Measurements from ENCODE around the gene BCAS3. TPM values are rescaled to one million over a fixed set of nuclear protein-coding genes. Genes with fewer than 3 reads are reported as not detected.

The BCAS3 gene
- total RNA-seq, 1 donor from 2014 or later = 38.1 TPM

DNA sequence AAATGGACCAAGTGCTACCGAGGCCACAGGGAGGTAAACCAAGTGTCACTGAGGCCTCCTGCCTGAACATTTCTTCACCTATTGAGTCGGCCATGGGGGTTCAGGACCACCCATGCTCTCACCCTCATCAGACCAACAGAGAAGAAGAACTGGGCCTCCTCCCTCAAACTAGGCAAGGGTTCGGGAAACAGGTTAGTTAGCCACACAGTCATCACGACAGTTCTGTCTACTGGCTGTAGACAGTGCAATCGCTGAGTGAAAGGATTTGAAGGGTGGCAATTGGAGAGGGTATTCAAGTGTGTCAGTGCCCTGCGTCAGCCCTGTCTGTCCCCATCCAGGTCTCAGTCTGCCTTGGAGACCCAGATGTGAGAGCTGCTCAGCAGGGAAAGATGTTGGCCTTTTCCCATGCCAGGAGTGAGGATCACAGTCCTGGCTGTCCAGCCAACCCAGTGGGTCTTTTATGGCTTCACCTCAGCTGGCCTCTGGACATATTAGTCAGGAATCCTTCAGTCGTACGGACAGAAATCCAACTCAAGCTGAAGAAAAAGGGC lies 741.9 kb downstream of the BCAS3 start:
- H3K4me3 Mint-ChIP-seq (ENCODE audit: unreplicated experiment) = no peak overlapping the region
- H3K4me1 Mint-ChIP-seq (ENCODE audit: unreplicated experiment) = peaks cover 9% of the 10 kb centered on the region
- H3K27me3 Mint-ChIP-seq (ENCODE audit: unreplicated experiment) = peaks cover 13% of the 10 kb centered on the region
- no peaks in the 10 kb centered on the region for H3K9me3 Mint-ChIP-seq (ENCODE audit: unreplicated experiment)
- no peak overlapping the region for H3K27ac Mint-ChIP-seq (ENCODE audit: unreplicated experiment)
- TF ChIP-seq, protein P1, sequence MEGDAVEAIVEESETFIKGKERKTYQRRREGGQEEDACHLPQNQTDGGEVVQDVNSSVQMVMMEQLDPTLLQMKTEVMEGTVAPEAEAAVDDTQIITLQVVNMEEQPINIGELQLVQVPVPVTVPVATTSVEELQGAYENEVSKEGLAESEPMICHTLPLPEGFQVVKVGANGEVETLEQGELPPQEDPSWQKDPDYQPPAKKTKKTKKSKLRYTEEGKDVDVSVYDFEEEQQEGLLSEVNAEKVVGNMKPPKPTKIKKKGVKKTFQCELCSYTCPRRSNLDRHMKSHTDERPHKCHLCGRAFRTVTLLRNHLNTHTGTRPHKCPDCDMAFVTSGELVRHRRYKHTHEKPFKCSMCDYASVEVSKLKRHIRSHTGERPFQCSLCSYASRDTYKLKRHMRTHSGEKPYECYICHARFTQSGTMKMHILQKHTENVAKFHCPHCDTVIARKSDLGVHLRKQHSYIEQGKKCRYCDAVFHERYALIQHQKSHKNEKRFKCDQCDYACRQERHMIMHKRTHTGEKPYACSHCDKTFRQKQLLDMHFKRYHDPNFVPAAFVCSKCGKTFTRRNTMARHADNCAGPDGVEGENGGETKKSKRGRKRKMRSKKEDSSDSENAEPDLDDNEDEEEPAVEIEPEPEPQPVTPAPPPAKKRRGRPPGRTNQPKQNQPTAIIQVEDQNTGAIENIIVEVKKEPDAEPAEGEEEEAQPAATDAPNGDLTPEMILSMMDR (IDR thresholded peaks at IDR 0.05; ENCODE audit: unreplicated experiment) = no peak
- no peak for DNase-seq (ENCODE audit: low spot score)
- no peaks in the 10 kb centered on the region for H3K36me3 Mint-ChIP-seq (ENCODE audit: low read depth, unreplicated experiment)

DNA sequence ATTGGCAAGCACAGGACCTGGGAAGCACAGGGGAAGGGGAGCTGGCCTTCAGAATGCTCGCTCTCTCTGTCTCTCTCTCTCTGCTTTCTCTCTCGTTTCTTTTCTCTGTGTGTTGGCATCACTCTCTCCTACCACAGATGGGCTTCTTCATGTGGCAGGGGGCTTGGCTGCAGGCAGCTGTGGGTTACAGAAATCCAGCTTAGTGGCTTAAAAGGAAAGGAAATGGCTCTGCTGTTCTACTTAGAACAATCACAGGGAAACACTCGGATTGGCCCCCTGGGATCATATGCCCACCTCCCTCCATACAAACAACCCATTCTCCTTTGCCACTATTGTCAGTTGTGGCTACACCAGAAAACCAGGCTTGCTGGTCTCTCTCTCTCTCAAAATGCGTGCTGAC lies 742.4 kb downstream of the BCAS3 start:
- no peak overlapping the region for H3K27ac Mint-ChIP-seq (ENCODE audit: unreplicated experiment)
- TF ChIP-seq, protein P1 (IDR thresholded peaks at IDR 0.05; ENCODE audit: unreplicated experiment) = no peak
- H3K4me3 Mint-ChIP-seq (ENCODE audit: unreplicated experiment) = no peak overlapping the region
- no peaks in the 10 kb centered on the region for H3K36me3 Mint-ChIP-seq (ENCODE audit: low read depth, unreplicated experiment)
- peaks cover 13% of the 10 kb centered on the region for H3K27me3 Mint-ChIP-seq (ENCODE audit: unreplicated experiment)
- peaks cover 9% of the 10 kb centered on the region for H3K4me1 Mint-ChIP-seq (ENCODE audit: unreplicated experiment)
- H3K9me3 Mint-ChIP-seq (ENCODE audit: unreplicated experiment) = no peaks in the 10 kb centered on the region
- no peak for DNase-seq (ENCODE audit: low spot score)

DNA sequence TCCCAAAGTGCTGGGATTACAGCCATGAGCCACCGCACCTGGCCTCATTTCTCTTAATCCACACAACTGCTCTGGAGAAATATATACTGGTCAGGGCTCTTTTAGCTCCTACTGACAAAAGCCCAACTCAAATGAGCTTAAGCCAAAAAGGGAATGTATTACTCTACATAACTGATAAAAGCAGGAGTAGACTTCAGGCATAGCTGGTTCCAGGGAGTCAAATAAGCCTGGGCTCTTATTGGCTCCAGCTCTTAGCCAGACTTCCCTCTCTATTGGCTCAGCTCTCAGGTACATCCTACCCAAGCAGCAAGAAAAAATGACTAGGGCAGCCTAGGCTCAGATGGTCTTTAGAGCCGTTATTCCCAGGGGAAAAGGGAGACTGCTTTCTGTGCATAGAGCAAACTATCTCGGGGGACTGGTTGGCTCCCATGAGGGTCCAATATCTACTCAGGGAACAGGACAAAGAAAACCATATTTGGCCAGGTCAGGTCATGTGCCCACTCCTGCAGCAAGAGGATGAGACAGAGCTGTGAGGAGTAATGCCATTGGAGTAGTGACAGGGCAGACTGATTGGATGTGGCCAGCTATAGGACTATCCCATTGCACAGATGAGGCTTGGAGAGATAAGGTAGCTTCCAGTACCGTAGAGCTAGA lies 743.2 kb downstream of the BCAS3 start:
- Mint-ChIP-seq H3K27me3 (ENCODE audit: unreplicated experiment) (peaks cover 8% of the 10 kb centered on the region), H3K9me3 (ENCODE audit: unreplicated experiment) (no peaks in the 10 kb centered on the region), H3K27ac (ENCODE audit: unreplicated experiment) (no peak overlapping the region), H3K4me3 (ENCODE audit: unreplicated experiment) (no peak overlapping the region), H3K4me1 (ENCODE audit: unreplicated experiment) (peaks cover 9% of the 10 kb centered on the region), H3K36me3 (ENCODE audit: low read depth, unreplicated experiment) (no peaks in the 10 kb centered on the region)
- DNase-seq (ENCODE audit: low spot score) = no peak
- TF ChIP-seq, protein P1 (IDR thresholded peaks at IDR 0.05; ENCODE audit: unreplicated experiment) = no peak

DNA sequence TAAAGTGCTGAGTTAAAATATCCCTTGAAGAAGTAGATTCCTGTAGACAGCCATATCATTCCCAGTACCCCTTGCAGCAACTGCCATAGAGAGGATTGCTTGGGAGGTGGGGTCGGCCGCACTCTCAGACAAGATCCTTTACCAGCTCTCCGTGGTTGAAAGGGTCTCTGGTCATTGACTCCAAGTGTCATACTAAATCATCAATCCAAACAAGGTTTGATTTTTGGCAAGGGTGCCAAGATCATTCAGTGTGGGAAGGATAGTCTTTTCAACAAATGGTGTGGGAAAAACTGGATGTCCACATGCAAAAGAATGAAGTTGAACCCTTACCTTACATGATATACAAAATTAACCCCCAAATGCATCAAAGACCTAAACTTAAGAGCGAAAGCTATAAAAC lies 743.8 kb downstream of the BCAS3 start:
- Mint-ChIP-seq H3K4me1 (ENCODE audit: unreplicated experiment) (peaks cover 5% of the 10 kb centered on the region), H3K27ac (ENCODE audit: unreplicated experiment) (no peak overlapping the region), H3K27me3 (ENCODE audit: unreplicated experiment) (peaks cover 4% of the 10 kb centered on the region), H3K36me3 (ENCODE audit: low read depth, unreplicated experiment) (no peaks in the 10 kb centered on the region), H3K4me3 (ENCODE audit: unreplicated experiment) (no peak overlapping the region), H3K9me3 (ENCODE audit: unreplicated experiment) (no peaks in the 10 kb centered on the region)
- TF ChIP-seq, protein P1 (IDR thresholded peaks at IDR 0.05; ENCODE audit: unreplicated experiment) = no peak
- DNase-seq (ENCODE audit: low spot score) = no peak

DNA sequence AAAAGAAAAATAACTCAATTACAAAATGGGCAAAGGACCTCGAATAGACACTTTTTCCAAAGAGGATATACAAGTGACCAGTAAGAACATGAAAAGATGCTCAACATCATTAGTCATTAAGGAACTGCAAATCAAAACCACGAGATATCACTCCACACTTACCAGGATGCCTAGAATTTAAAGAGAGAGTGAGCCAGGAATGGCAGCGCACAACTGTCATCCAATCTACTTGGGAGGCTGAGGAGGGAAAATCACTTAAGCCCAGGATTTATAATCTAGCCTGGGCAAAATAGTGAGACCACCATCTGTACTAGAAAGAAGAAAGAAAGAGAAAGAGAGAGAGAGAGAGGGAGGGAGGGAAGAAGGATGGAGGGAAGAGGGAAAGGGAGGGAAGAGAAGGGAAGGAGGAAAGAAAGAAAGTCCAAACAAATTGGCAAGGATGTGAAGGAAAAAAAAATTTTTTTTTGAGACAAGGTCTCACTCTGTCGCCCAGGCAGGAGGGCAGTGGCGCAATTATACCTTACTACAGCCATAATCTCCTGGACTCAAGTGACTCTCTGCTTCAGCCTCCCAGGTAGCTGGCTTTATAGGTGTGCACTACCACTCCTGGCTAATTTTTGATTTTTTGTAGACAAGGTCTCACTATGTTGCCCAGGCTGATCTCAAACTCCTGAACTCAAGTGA lies 744.6 kb downstream of the BCAS3 start:
- Mint-ChIP-seq H3K4me3 (ENCODE audit: unreplicated experiment) (no peak overlapping the region), H3K36me3 (ENCODE audit: low read depth, unreplicated experiment) (no peaks in the 10 kb centered on the region), H3K9me3 (ENCODE audit: unreplicated experiment) (no peaks in the 10 kb centered on the region), H3K4me1 (ENCODE audit: unreplicated experiment) (peaks cover 5% of the 10 kb centered on the region), H3K27me3 (ENCODE audit: unreplicated experiment) (peaks cover 4% of the 10 kb centered on the region), H3K27ac (ENCODE audit: unreplicated experiment) (no peak overlapping the region)
- TF ChIP-seq, protein P1 (IDR thresholded peaks at IDR 0.05; ENCODE audit: unreplicated experiment) = no peak
- DNase-seq (ENCODE audit: low spot score) = no peak
